HG03139 (cell line): ENCODE measurements around the gene KCNJ2.

Source experiments
- ATAC-seq: cut with Tn5 transposase; IDR thresholded peaks from one replicate; pipeline ENCODE4 v1.9.1; 2021; ENCODE audit not compliant: unreplicated experiment

KCNJ2 gene

GRCh38 chr17:70202840-70203239 lies 33.5 kb downstream of the KCNJ2 start:
- no peak for ATAC-seq

GRCh38 chr17:70204431-70204830 lies 35.1 kb downstream of the KCNJ2 start:
- ATAC-seq, result no peak

GRCh38 chr17:70205401-70205800 lies 36.1 kb downstream of the KCNJ2 start:
- ATAC-seq, result no peak

- ATAC-seq, result no peak
Measured at GRCh38 chr17:70206361-70207010, 37.2 kb downstream of the KCNJ2 start.

- no peak for ATAC-seq
Measured at GRCh38 chr17:70207184-70207583, 37.9 kb downstream of the KCNJ2 start.

GRCh38 chr17:70208080-70208794 lies 38.9 kb downstream of the KCNJ2 start:
- no peak for ATAC-seq

GRCh38 chr17:70208825-70209555 lies 39.7 kb downstream of the KCNJ2 start:
- ATAC-seq, result no peak

GRCh38 chr17:70215656-70216055 lies 46.3 kb downstream of the KCNJ2 start:
- ATAC-seq, result no peak

- ATAC-seq, result no peak
Measured at GRCh38 chr17:70217571-70217970, 48.2 kb downstream of the KCNJ2 start.

- no peak for ATAC-seq
Measured at GRCh38 chr17:70225276-70225675, 55.9 kb downstream of the KCNJ2 start.
